DMS114 treated with DMSO at 0.1 percent for 48 hours (cell line): ENCODE results near the gene GIPC3.

ENCODE experiments used
- DNase-seq: peaks from one replicate; lab custom pipeline; 2025; ENCODE audit not compliant: unreplicated experiment; lab: John Stamatoyannopoulos, UW

GIPC3 gene

GRCh38 chr19:3604987-3605343, 19.7 kb downstream of the GIPC3 start:
- no peak for DNase-seq

GRCh38 chr19:3605361-3605760, 20.1 kb downstream of the GIPC3 start:
- DNase-seq, result no peak

GRCh38 chr19:3605770-3606169, 20.5 kb downstream of the GIPC3 start:
- DNase-seq, result no peak

- DNase-seq, result no peak
Observed at GRCh38 chr19:3606174-3606689, 21.0 kb downstream of the GIPC3 start.

- peak; percentile 39 for DNase-seq
Observed at GRCh38 chr19:3606690-3607289, 21.5 kb downstream of the GIPC3 start, which contains the start of gene TBXA2R. TSS of gene TBXA2R (minus strand) at chr19:3606875. CDS start at chr19:3600634, 6,241 bp downstream.

GRCh38 chr19:3607303-3608078, 22.2 kb downstream of the GIPC3 start:
- peak; percentile 23 for DNase-seq

GRCh38 chr19:3608079-3608641, 22.9 kb downstream of the GIPC3 start:
- DNase-seq, result no peak

GRCh38 chr19:3608750-3609322, 23.6 kb downstream of the GIPC3 start:
- DNase-seq, result no peak

- no peak for DNase-seq
Observed at GRCh38 chr19:3609779-3610719, 24.8 kb downstream of the GIPC3 start.

GRCh38 chr19:3610745-3611717, 25.8 kb downstream of the GIPC3 start:
- DNase-seq, result no peak

GRCh38 chr19:3611841-3612240, 26.6 kb downstream of the GIPC3 start:
- no peak for DNase-seq

GRCh38 chr19:3612330-3612729, 27.1 kb downstream of the GIPC3 start:
- no peak for DNase-seq

- DNase-seq, result no peak
Observed at GRCh38 chr19:3612901-3613741, 27.8 kb downstream of the GIPC3 start.

GRCh38 chr19:3613818-3614661, 28.8 kb downstream of the GIPC3 start:
- DNase-seq, result no peak

- no peak for DNase-seq
Observed at GRCh38 chr19:3614858-3615505, 29.7 kb downstream of the GIPC3 start.

GRCh38 chr19:3615524-3616135, 30.4 kb downstream of the GIPC3 start:
- no peak for DNase-seq

- no peak for DNase-seq
Observed at GRCh38 chr19:3617463-3617862, 32.2 kb downstream of the GIPC3 start.
